GM15510 (cell line): ENCODE measurements around the gene G6PD.

Experiments used
- POLR2A ChIP-seq: IDR thresholded peaks from 3 replicates; pipeline ENCODE4 v1.6.1; 2011; ENCODE audit warnings: borderline replicate concordance; ENCODE audit not compliant: insufficient read length; ENCODE audit errors: extremely low read depth

The G6PD gene

DNA sequence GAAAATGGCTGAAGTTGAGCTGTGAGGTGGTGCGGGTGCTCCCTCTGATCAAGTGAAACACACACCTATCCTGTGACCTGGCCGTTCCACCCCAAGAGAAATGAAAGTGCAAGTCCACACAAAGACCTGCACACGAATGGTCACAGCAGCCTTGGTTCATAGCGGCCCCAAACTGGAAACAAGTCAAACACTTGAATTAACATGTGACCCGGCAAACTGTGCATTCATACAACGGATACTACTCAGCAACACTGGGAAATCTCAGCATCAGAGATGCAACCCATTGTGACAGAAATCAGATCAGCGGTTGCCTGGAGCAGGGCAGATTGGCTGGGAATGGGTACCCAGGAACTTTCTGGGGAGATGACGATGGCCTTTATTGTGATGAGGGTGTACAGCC lies 7.6 kb downstream of the G6PD start:
- TF ChIP-seq POLR2A = no peak

DNA sequence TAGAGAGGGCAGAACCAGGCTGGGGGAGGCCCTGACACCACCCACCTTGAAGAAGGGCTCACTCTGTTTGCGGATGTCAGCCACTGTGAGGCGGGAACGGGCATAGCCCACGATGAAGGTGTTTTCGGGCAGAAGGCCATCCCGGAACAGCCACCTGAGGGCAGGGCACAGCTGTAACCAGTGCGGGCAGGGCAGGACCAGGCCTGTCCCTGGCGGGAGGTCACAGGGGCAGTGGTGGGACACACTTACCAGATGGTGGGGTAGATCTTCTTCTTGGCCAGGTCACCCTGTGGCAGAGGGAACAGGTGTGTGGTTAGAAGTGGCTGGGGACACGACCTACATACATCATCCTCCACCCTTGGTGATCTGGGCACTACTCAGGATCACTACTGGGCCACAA lies 10.8 kb downstream of the G6PD start:
- no peak for TF ChIP-seq POLR2A

GRCh38 chrX:154534526-154535322 lies 11.9 kb downstream of the G6PD start:
- TF ChIP-seq POLR2A = no peak

- TF ChIP-seq POLR2A = no peak
Observed at GRCh38 chrX:154532690-154533089, 14.0 kb downstream of the G6PD start.

DNA sequence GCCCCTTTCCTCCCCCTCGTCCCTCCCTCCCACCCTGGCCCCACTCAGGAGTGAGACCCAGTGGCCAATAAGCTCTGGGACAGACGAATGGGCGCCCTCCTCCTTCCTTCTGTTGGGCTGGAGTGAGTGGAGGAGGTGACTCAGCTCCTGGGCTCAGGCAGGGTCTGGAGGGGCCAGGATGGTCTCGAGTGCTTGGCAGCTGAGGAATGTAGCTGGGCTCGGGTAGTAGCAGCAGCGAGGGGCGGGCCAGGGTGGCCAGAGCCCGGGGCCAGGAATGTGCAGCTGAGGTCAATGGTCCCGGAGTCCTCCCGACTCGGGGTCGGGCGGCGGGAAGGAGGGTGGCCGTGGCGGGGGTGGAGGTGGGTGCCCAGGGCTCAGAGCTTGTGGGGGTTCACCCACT lies 15.0 kb downstream of the G6PD start:
- TF ChIP-seq POLR2A = no peak

GRCh38 chrX:154530286-154530685 lies 16.4 kb downstream of the G6PD start:
- TF ChIP-seq POLR2A = no peak

DNA sequence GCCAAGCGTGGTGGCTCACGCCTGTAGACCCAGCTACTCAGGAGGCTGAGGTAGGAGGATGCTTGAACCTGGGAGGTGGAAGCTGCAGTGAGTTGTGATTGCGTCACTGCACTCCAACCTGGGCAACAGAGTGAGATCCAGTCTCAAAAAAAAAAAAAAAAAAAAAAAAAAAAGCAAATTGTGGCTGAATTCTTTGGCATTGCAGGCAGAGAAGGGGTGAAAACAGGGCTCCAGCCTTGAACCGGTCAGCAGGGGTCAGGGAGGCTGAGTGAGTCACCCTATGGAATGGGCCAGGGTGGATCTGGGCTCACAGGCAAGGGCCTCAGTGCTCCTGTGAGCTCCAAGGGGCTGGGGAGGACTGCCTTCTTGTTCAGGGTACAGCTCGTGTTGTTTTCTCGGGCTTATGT lies 17.4 kb downstream of the G6PD start:
- no peak for TF ChIP-seq POLR2A

GRCh38 chrX:154526901-154527675 lies 19.6 kb downstream of the G6PD start:
- TF ChIP-seq POLR2A = no peak

GRCh38 chrX:154525606-154526490 lies 20.8 kb downstream of the G6PD start:
- TF ChIP-seq POLR2A = no peak

GRCh38 chrX:154519389-154519788 lies 27.3 kb downstream of the G6PD start:
- no peak for TF ChIP-seq POLR2A

DNA sequence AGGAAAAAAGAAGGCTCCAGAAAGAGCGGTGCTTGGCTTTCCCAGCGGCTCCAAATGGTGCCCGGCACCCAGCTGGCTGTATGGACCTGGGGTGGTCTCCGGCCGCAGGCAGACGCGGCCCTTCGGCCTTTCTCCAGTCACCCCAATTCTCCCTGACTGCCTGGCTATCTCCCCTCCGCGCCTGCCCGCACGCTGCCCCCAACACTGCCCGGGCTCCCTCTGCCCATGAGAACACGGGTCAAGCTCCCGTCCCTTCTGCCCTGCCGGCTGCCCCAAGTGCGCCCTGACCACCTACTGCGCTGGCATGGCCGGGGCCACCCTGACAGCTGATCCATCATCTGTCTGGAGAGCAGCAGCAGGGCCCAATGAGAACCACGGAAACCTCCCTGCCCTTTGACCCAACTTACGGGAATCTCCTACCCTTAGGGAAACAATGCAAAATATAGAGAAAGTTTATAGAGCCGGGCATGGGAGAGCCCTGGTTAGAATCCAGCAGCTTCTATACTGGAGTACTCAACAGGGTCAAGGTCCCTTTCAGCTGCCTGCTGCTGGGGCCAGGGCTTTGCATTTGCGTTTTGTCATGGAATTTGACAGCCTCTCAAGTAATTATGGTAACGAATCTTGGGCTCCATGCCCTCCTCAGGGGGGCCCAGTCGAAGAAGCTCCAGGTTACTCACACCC lies 29.4 kb downstream of the G6PD start:
- no peak for TF ChIP-seq POLR2A

DNA sequence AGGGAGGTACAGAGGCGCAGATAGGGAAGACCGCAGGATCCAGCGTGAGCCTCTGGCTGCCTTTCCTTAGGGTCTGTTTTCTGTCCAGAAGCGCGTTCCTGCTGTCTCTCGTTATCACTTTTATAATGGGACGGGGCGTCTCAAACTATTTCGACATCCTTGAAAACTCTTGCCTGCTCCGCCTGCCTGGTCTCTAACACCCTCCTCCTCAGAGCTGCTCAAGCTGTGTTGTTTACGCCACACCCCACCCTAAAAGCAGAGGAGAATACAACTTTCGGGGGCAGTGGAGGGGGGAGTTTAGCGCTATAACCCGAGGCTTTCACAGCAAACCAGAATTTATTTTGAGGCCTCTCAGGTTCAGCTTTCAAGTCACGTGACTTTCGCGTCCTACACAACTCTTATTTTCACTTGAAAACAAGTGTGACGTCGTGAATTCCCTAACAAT lies 30.0 kb downstream of the G6PD start:
- no peak for TF ChIP-seq POLR2A

GRCh38 chrX:154515966-154516655 lies 30.5 kb downstream of the G6PD start, which contains the start of gene FAM3A:
TSS of gene FAM3A (minus strand) at chrX:154516232. CDS start at chrX:154515772, 460 bp downstream.
- peak; percentile 75 for TF ChIP-seq POLR2A
